ENCODE measurements around the gene MTSS2. TPM values are rescaled to one million over a fixed set of nuclear protein-coding genes. Genes with fewer than 3 reads are reported as not detected.

The MTSS2 gene
- total and polyA plus RNA-seq, 5 donors = 47.5 to 71.2 (median 66.4) TPM

- ATAC-seq (no peak), DNase-seq (peak in 1 of 3 donors; percentile 51)
- no peak overlapping the region for H3K4me3 ChIP-seq (ENCODE audit: low read length)
- no peaks in the 10 kb centered on the region for H3K27me3 ChIP-seq (ENCODE audit: control insufficient read depth, insufficient read depth)
- intact Hi-C loops (cut with DNase I) = no loop called here
- WGBS = 96% methylated on average over 10 of the region's 10 CpGs
- peaks cover 7% of the 10 kb centered on the region for H3K4me1 ChIP-seq (ENCODE audit: control insufficient read depth, insufficient read depth, low read length)
- H3K27ac ChIP-seq (ENCODE audit: low read length) = no peak overlapping the region
- no peaks in the 10 kb centered on the region for H3K9me3 ChIP-seq (ENCODE audit: control insufficient read depth, low read length)
These were observed 28.0 kb upstream of the MTSS2 start for GRCh38 chr16:70713824-70714223.

GRCh38 chr16:70713342-70713741, 27.5 kb upstream of the MTSS2 start:
- H3K27ac ChIP-seq (ENCODE audit: low read length) = no peak overlapping the region
- intact Hi-C loops (cut with DNase I) = no loop called here
- peaks cover 7% of the 10 kb centered on the region for H3K4me1 ChIP-seq (ENCODE audit: control insufficient read depth, insufficient read depth, low read length)
- WGBS = 85% methylated on average over 5 of the region's 5 CpGs
- no peaks in the 10 kb centered on the region for H3K27me3 ChIP-seq (ENCODE audit: control insufficient read depth, insufficient read depth)
- DNase-seq = peak in 1 of 3 donors; percentile 19
- no peaks in the 10 kb centered on the region for H3K9me3 ChIP-seq (ENCODE audit: control insufficient read depth, low read length)
- ATAC-seq = no peak
- no peak overlapping the region for H3K4me3 ChIP-seq (ENCODE audit: low read length)

GRCh38 chr16:70712942-70713341, 27.1 kb upstream of the MTSS2 start:
- no peak for ATAC-seq
- WGBS = 84% methylated on average over 12 of the region's 12 CpGs
- DNase-seq = no peak
- intact Hi-C loops (cut with DNase I) = no loop called here
- peaks cover 7% of the 10 kb centered on the region for H3K4me1 ChIP-seq (ENCODE audit: control insufficient read depth, insufficient read depth, low read length)
- no peak overlapping the region for H3K27ac ChIP-seq (ENCODE audit: low read length)
- H3K4me3 ChIP-seq (ENCODE audit: low read length) = no peak overlapping the region
- H3K9me3 ChIP-seq (ENCODE audit: control insufficient read depth, low read length) = no peaks in the 10 kb centered on the region
- no peaks in the 10 kb centered on the region for H3K27me3 ChIP-seq (ENCODE audit: control insufficient read depth, insufficient read depth)

DNA sequence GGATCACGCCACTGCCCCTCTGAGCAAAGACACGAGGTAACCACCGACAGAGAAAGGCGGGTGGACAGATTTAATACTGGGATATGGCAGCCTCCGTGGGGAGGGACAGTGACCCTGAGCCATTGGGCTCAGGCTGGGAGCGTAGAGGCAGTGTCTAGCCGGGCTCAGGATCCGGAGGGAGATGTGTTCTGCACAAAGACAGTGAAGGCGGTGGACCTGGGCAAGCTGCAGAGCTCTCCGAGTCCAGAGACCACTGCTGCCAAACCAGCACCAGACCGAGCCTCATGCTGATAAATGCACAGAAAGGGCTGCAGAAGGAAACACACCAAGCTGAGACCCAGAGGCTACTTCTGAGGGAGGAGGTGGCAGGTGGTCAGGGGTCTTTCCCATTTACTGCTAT, 26.5 kb upstream of the MTSS2 start:
- H3K4me3 ChIP-seq (ENCODE audit: low read length) = no peak overlapping the region
- no peak overlapping the region for H3K27ac ChIP-seq (ENCODE audit: low read length)
- ATAC-seq = no peak
- peaks cover 7% of the 10 kb centered on the region for H3K4me1 ChIP-seq (ENCODE audit: control insufficient read depth, insufficient read depth, low read length)
- 88% methylated on average over 11 of the region's 11 CpGs for WGBS
- H3K27me3 ChIP-seq (ENCODE audit: control insufficient read depth, insufficient read depth) = no peaks in the 10 kb centered on the region
- intact Hi-C loops (cut with DNase I) = no loop called here
- H3K9me3 ChIP-seq (ENCODE audit: control insufficient read depth, low read length) = no peaks in the 10 kb centered on the region
- peak in 1 of 3 donors; percentile 17 for DNase-seq

- Histone ChIP-seq H3K4me3 (ENCODE audit: low read length) (no peak overlapping the region), H3K27me3 (ENCODE audit: control insufficient read depth, insufficient read depth) (no peaks in the 10 kb centered on the region), H3K27ac (ENCODE audit: low read length) (no peak overlapping the region), H3K4me1 (ENCODE audit: control insufficient read depth, insufficient read depth, low read length) (peaks cover 10% of the 10 kb centered on the region), H3K9me3 (ENCODE audit: control insufficient read depth, low read length) (no peaks in the 10 kb centered on the region)
- peak in 1 of 3 donors; percentile 34 for DNase-seq
- no peak for ATAC-seq
- WGBS = 86% methylated on average over 14 of the region's 14 CpGs
- intact Hi-C loops (cut with DNase I) = no loop called here
These were observed 25.6 kb upstream of the MTSS2 start for GRCh38 chr16:70711211-70712031.

DNA sequence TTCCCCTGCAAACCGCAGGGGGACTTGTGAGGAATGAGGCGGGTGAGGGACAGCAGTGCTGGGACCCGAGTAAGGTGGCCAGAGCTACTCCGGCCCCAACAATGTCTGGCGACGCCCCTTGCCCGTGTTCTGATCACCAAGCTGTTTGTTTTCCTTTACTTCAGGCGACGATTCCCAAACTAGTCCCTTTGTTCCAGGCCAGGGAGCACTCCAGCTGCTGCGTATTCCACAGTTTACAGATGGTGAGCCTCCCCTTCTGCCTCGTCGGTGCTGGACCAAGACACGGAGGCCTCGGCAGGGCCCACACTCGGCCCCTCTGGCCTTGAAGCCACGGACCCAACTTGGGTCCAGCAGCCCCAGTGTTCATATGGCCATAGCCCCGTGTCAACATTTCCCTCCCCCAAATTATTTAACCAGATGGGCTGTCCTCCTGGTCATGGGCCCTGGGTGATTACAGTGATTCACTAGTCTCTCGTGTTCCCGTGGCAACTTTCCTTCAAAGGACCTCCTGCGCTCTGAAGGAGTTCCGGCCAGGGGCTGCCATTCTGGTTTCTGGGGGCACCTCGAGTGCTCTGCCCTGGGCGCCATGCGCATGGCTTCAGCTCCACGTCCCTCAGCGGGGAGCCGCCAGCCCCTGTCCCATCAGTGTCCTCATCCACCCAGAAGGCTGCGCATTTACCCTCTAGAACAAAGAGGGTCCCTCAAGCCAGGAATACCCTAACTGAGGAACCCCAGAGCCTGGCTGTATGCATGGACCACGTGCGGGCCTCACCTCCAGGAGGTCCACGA, 24.8 kb upstream of the MTSS2 start:
- H3K27me3 ChIP-seq (ENCODE audit: control insufficient read depth, insufficient read depth) = no peaks in the 10 kb centered on the region
- peaks cover 6% of the 10 kb centered on the region for H3K4me1 ChIP-seq (ENCODE audit: control insufficient read depth, insufficient read depth, low read length)
- no peaks in the 10 kb centered on the region for H3K9me3 ChIP-seq (ENCODE audit: control insufficient read depth, low read length)
- WGBS = 94% methylated on average over 31 of the region's 31 CpGs
- H3K4me3 ChIP-seq (ENCODE audit: low read length) = no peak overlapping the region
- no peak for DNase-seq
- intact Hi-C loops (cut with DNase I) = no loop called here
- H3K27ac ChIP-seq (ENCODE audit: low read length) = no peak overlapping the region
- no peak for ATAC-seq

- peaks cover 3% of the 10 kb centered on the region for H3K4me1 ChIP-seq (ENCODE audit: control insufficient read depth, insufficient read depth, low read length)
- no peak overlapping the region for H3K27ac ChIP-seq (ENCODE audit: low read length)
- WGBS = 66% methylated on average over 7 of the region's 7 CpGs
These were observed 24.1 kb upstream of the MTSS2 start for GRCh38 chr16:70709942-70710341.

DNA sequence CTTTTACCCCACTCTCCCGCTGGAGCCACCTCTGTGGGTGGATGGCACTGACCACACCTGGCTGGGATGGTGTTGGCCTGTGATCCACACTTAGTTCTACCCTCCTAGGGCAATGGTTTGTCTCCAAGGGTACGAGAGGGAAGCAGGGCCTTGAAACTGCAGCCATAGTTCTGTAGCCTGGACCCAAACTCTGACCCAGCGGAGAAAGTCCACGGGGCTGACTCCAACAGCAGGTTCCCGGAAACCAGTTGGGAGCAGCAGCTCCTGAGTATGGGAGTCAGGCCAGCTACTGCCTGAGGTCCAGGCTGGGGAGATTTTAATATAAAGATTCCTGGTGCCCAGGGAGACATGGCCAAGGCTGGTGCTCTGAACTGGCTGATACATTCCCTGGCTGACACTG, 23.6 kb upstream of the MTSS2 start:
- H3K4me1 ChIP-seq (ENCODE audit: control insufficient read depth, insufficient read depth, low read length) = peaks cover 3% of the 10 kb centered on the region
- no peak overlapping the region for H3K27ac ChIP-seq (ENCODE audit: low read length)
- H3K4me3 ChIP-seq (ENCODE audit: low read length) = no peak overlapping the region
- WGBS = 93% methylated on average over 5 of the region's 5 CpGs
- H3K9me3 ChIP-seq (ENCODE audit: control insufficient read depth, low read length) = no peaks in the 10 kb centered on the region
- ATAC-seq (no peak), DNase-seq (peak in 1 of 3 donors; percentile 19)
- intact Hi-C loops (cut with DNase I) = no loop called here
- no peaks in the 10 kb centered on the region for H3K27me3 ChIP-seq (ENCODE audit: control insufficient read depth, insufficient read depth)

More at GRCh38 chr16:70709942-70710341, 24.1 kb upstream of the MTSS2 start:
- Histone ChIP-seq H3K4me3 (ENCODE audit: low read length) (no peak overlapping the region), H3K27me3 (ENCODE audit: control insufficient read depth, insufficient read depth) (no peaks in the 10 kb centered on the region), H3K9me3 (ENCODE audit: control insufficient read depth, low read length) (no peaks in the 10 kb centered on the region)
- intact Hi-C loops (cut with DNase I) = no loop called here
- ATAC-seq (no peak), DNase-seq (peak in 1 of 3 donors; percentile 48)

GRCh38 chr16:70708366-70709246, 22.8 kb upstream of the MTSS2 start:
- Histone ChIP-seq H3K9me3 (ENCODE audit: control insufficient read depth, low read length) (no peaks in the 10 kb centered on the region), H3K27me3 (ENCODE audit: control insufficient read depth, insufficient read depth) (no peaks in the 10 kb centered on the region), H3K4me3 (ENCODE audit: low read length) (no peak overlapping the region), H3K4me1 (ENCODE audit: control insufficient read depth, insufficient read depth, low read length) (peaks cover 8% of the 10 kb centered on the region), H3K27ac (ENCODE audit: low read length) (no peak overlapping the region)
- peak in 1 of 3 donors; percentile 49 for DNase-seq
- whole genome bisulfite sequencing = 80% methylated on average over 20 of the region's 20 CpGs
- ATAC-seq = no peak
- intact Hi-C loops (cut with DNase I) = no loop called here

GRCh38 chr16:70706948-70707465, 21.2 kb upstream of the MTSS2 start:
- ATAC-seq = peak in 1 of 2 donors; percentile 13
- peaks cover 11% of the 10 kb centered on the region for H3K4me1 ChIP-seq (ENCODE audit: control insufficient read depth, insufficient read depth, low read length)
- no peaks in the 10 kb centered on the region for H3K9me3 ChIP-seq (ENCODE audit: control insufficient read depth, low read length)
- no peak overlapping the region for H3K27ac ChIP-seq (ENCODE audit: low read length)
- H3K27me3 ChIP-seq (ENCODE audit: control insufficient read depth, insufficient read depth) = no peaks in the 10 kb centered on the region
- intact Hi-C loops (cut with DNase I) = no loop called here
- WGBS = 39% methylated on average over 7 of the region's 7 CpGs
- peak in 1 of 3 donors; percentile 52 for DNase-seq
- no peak overlapping the region for H3K4me3 ChIP-seq (ENCODE audit: low read length)

Measured in right cardiac atrium (tissue), 5 donors.